ENCODE data around the gene ERC1.
"Not testable (repeated sequence)": the region's sequence is repeated elsewhere in the genome, so short reads cannot be mapped to it uniquely, and the experiment has no call there.

Gene ERC1

DNA sequence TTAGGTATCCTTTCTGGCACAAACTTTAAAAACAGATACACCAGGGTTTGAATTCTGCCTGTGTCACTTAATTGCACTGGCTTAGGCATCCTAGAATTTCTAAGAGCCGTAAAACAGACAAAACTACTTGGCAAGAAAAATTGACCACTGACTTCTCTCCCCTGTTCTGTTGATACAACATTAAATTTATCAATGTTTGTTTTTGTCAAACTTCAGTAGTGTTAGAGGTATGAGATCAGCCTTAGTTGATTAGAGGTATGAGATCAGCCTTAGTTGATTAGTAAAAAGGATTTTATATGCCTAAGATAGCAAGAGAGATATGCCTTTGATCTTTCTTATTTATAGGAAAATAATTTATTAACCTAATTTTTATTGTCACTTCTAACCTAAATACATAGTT is 320.1 kb downstream of the ERC1 start:
- peaks cover 5% of the 10 kb centered on the region; the same call in 1 of the 2 replicates for H3K9me3 ChIP-seq (ENCODE audit: control insufficient read depth, insufficient read depth, low read length)
- TF ChIP-seq EZH2phosphoT487 (IDR thresholded peaks at IDR 0.05; ENCODE audit: borderline replicate concordance, low read length) = no peak
- TF ChIP-seq, protein P1, sequence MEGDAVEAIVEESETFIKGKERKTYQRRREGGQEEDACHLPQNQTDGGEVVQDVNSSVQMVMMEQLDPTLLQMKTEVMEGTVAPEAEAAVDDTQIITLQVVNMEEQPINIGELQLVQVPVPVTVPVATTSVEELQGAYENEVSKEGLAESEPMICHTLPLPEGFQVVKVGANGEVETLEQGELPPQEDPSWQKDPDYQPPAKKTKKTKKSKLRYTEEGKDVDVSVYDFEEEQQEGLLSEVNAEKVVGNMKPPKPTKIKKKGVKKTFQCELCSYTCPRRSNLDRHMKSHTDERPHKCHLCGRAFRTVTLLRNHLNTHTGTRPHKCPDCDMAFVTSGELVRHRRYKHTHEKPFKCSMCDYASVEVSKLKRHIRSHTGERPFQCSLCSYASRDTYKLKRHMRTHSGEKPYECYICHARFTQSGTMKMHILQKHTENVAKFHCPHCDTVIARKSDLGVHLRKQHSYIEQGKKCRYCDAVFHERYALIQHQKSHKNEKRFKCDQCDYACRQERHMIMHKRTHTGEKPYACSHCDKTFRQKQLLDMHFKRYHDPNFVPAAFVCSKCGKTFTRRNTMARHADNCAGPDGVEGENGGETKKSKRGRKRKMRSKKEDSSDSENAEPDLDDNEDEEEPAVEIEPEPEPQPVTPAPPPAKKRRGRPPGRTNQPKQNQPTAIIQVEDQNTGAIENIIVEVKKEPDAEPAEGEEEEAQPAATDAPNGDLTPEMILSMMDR (IDR thresholded peaks at IDR 0.05; ENCODE audit: low read depth, low read length, poor library complexity, severe bottlenecking) = no peak
- H3K4me2 ChIP-seq (ENCODE audit: low read length) = no peak overlapping the region
- H3K4me3 ChIP-seq (ENCODE audit: low read length) = no peak overlapping the region
- no peaks in the 10 kb centered on the region for H3K79me2 ChIP-seq (ENCODE audit: control insufficient read depth, low read length)
- no peaks in the 10 kb centered on the region for H3K9me2 ChIP-seq (replicated peaks; ENCODE audit: control insufficient read depth, low read length)
- H3K27ac ChIP-seq (ENCODE audit: low read depth, low read length) = no peak overlapping the region
- H3F3A ChIP-seq (ENCODE audit: control insufficient read depth, insufficient read depth) = no peaks in the 10 kb centered on the region
- H3K36me3 ChIP-seq (ENCODE audit: control insufficient read depth, low read length) = peaks cover 9% of the 10 kb centered on the region
- no peaks in the 10 kb centered on the region for H4K20me1 ChIP-seq (ENCODE audit: control insufficient read depth, insufficient read depth, low read depth, low read length)
- H3K4me1 ChIP-seq (ENCODE audit: control insufficient read depth, low read length) = peaks cover 6% of the 10 kb centered on the region; the same call in 1 of the 2 replicates
- no peaks in the 10 kb centered on the region for H3K27me3 ChIP-seq (ENCODE audit: control insufficient read depth, low read length)

DNA sequence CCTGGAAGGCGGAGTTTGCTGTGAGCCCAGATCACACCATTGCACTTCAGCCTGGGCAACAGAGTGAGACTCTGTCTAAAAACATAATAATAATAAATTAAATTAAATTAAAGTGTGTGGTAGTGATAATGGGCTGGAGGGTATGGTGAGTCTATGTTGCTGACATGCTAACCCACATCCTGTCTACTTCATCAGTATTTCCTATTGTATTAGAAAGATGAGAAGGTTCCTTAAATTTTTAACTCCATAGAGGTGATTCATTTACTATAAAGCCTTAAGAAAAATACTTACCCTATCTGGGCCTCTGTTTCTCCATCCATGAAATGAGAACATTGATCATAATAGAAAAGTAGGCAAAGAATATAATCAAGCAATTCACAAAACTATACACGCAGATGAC is 322.9 kb downstream of the ERC1 start:
- H4K20me1 ChIP-seq (ENCODE audit: control insufficient read depth, insufficient read depth, low read depth, low read length) = no peaks in the 10 kb centered on the region
- H3K27me3 ChIP-seq (ENCODE audit: control insufficient read depth, low read length) = no peaks in the 10 kb centered on the region
- H3K9me3 ChIP-seq (ENCODE audit: control insufficient read depth, insufficient read depth, low read length) = peaks cover 5% of the 10 kb centered on the region; the same call in 1 of the 2 replicates
- no peak overlapping the region for H3K27ac ChIP-seq (ENCODE audit: low read depth, low read length)
- H3K4me3 ChIP-seq (ENCODE audit: low read length) = no peak overlapping the region
- no peaks in the 10 kb centered on the region for H3K79me2 ChIP-seq (ENCODE audit: control insufficient read depth, low read length)
- H3K36me3 ChIP-seq (ENCODE audit: control insufficient read depth, low read length) = peaks cover 9% of the 10 kb centered on the region
- H3F3A ChIP-seq (ENCODE audit: control insufficient read depth, insufficient read depth) = peaks cover 4% of the 10 kb centered on the region
- no peak overlapping the region for H3K4me2 ChIP-seq (ENCODE audit: low read length)
- H3K9me2 ChIP-seq (replicated peaks; ENCODE audit: control insufficient read depth, low read length) = no peaks in the 10 kb centered on the region
- TF ChIP-seq EZH2phosphoT487 (IDR thresholded peaks at IDR 0.05; ENCODE audit: borderline replicate concordance, low read length) = no peak
- TF ChIP-seq, protein P1 (IDR thresholded peaks at IDR 0.05; ENCODE audit: low read depth, low read length, poor library complexity, severe bottlenecking) = no peak
- peaks cover 6% of the 10 kb centered on the region; the same call in 1 of the 2 replicates for H3K4me1 ChIP-seq (ENCODE audit: control insufficient read depth, low read length)

DNA sequence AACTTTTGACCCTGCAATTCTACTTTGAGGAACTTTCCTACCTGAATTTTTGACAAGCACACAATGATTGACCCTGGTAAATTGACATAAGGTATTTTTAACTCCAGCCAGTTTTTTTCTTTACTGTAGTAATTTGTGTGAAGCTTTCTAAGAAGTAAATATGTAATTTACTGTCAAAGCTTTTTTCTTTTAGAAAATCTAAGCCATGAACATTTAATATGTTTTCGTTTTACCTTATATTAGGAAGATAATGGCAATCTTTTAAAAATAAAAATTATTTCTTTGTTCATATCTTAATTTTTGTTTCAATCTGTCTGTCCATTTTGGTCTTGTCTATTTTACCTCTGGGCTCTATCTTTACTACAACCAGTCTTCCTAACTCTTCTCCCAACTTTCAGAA is 323.5 kb downstream of the ERC1 start:
- Histone ChIP-seq H3K4me3 (ENCODE audit: low read length) (no peak overlapping the region), H3K27me3 (ENCODE audit: control insufficient read depth, low read length) (no peaks in the 10 kb centered on the region), H3K27ac (ENCODE audit: low read depth, low read length) (no peak overlapping the region), H3K9me3 (ENCODE audit: control insufficient read depth, insufficient read depth, low read length) (peaks cover 5% of the 10 kb centered on the region; the same call in 1 of the 2 replicates), H3K9me2 (replicated peaks; ENCODE audit: control insufficient read depth, low read length) (no peaks in the 10 kb centered on the region), H3F3A (ENCODE audit: control insufficient read depth, insufficient read depth) (peaks cover 4% of the 10 kb centered on the region), H3K4me2 (ENCODE audit: low read length) (no peak overlapping the region), H3K4me1 (ENCODE audit: control insufficient read depth, low read length) (peaks cover 6% of the 10 kb centered on the region; the same call in 1 of the 2 replicates), H3K79me2 (ENCODE audit: control insufficient read depth, low read length) (no peaks in the 10 kb centered on the region), H3K36me3 (ENCODE audit: control insufficient read depth, low read length) (peaks cover 9% of the 10 kb centered on the region), H4K20me1 (ENCODE audit: control insufficient read depth, insufficient read depth, low read depth, low read length) (no peaks in the 10 kb centered on the region)
- TF ChIP-seq, protein P1 (IDR thresholded peaks at IDR 0.05; ENCODE audit: low read depth, low read length, poor library complexity, severe bottlenecking) = no peak
- TF ChIP-seq EZH2phosphoT487 (IDR thresholded peaks at IDR 0.05; ENCODE audit: borderline replicate concordance, low read length) = no peak

DNA sequence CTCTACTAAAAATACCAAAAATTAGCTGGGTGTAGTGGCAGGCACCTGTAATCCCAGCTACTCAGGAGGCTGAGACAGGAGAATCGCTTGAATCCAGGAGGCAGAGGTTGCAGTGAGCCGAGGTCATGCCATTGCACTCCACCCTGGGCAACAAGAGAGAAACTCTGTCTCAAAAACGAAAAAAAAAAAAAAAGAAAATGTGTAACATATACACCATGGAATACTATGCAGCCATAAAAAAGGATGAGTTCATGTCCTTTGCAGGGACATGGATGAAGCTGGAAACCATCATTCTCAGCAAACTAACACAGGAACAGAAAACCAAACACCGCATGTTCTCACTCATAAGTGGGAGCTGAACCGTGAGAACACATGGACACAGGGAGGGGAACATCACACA is 326.0 kb downstream of the ERC1 start:
- not testable (repeated sequence) for H3K9me2 ChIP-seq (replicated peaks; ENCODE audit: control insufficient read depth, low read length); H3F3A ChIP-seq (ENCODE audit: control insufficient read depth, insufficient read depth); H3K36me3 ChIP-seq (ENCODE audit: control insufficient read depth, low read length); H3K27me3 ChIP-seq (ENCODE audit: control insufficient read depth, low read length); H3K9me3 ChIP-seq (ENCODE audit: control insufficient read depth, insufficient read depth, low read length); H4K20me1 ChIP-seq (ENCODE audit: control insufficient read depth, insufficient read depth, low read depth, low read length); H3K4me1 ChIP-seq (ENCODE audit: control insufficient read depth, low read length); H3K79me2 ChIP-seq (ENCODE audit: control insufficient read depth, low read length); H3K4me2 ChIP-seq (ENCODE audit: low read length); H3K27ac ChIP-seq (ENCODE audit: low read depth, low read length); H3K4me3 ChIP-seq (ENCODE audit: low read length)

Data from DOHH2 (cell line).